T follicular helper cell (primary cell): ENCODE data around the gene POGLUT2.

ENCODE experiments used
- DNase-seq: peaks from one replicate; pipeline ENCODE4 v3.0.0-alpha.2; 2020; ENCODE audit warnings: low read depth

Gene POGLUT2

DNA sequence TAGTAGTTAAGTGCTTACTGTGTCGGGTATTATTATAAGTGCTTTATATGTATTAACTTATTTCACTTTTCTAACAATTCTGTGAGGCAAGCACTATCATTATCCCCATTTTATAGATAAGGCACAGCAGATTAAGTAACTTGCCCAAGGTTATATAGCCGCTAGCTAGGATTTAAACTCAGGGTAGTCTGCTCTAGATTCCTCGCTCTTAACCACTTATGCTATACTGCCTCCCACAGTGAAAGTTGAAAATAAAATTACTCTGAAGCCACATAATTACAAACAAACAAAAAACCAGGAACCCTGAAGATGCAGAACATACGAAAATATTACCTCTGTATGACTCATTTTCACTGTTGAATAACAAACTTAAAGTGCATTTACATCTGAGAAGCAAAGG lies 29.1 kb downstream of the POGLUT2 start:
- DNase-seq: no peak

- no peak for DNase-seq
Measured at GRCh38 chr13:102768909-102769308, 29.9 kb downstream of the POGLUT2 start.

- no peak for DNase-seq
Measured at GRCh38 chr13:102763741-102764140, 35.0 kb downstream of the POGLUT2 start.

- no peak for DNase-seq
Measured at GRCh38 chr13:102761071-102761470, 37.7 kb downstream of the POGLUT2 start.

DNA sequence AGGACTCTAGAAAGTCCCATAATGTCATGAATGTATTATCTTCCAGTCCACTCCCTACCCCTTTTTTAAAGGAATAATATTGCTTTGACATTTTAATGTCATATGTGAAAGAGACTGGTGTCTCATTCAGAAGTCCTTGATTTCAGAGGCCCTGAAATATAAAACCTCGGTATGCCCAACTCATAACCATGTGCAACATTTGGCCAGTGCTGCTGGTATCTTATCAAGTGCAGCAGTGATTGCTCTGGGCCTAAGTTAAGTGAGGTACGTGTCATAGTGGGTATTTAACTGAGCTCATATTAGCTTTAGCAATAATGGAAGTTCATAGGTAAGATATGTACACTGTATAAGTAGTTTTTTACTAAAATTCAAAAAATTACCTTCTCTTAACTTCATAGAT lies 39.9 kb downstream of the POGLUT2 start:
- no peak for DNase-seq

DNA sequence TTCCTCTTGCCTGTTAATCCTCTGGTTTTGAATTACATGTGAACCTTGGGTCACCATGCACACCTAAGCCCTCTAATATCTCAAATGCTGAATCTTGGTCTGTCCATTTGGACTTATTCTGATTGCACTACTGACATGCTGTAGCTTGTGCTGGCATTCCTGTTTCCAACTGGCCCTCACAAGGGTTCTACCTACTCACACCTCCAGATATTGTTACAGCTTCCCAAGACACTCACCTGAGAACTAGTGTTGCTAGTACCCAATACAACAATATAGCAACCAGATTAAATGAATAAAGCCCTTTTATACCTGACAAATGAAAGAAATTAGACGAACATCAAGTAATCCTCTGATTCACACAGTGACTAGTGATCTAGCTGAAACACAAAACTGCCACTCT lies 41.8 kb downstream of the POGLUT2 start:
- DNase-seq: no peak

- no peak for DNase-seq
Measured at GRCh38 chr13:102751886-102752285, 46.9 kb downstream of the POGLUT2 start.

- DNase-seq: no peak
Measured at GRCh38 chr13:102742506-102742905, 56.3 kb downstream of the POGLUT2 start.

GRCh38 chr13:102742101-102742500 lies 56.7 kb downstream of the POGLUT2 start:
- DNase-seq: no peak
